Measurements from ENCODE around the gene HMCES.
"Not testable (repeated sequence)": the region's sequence is repeated elsewhere in the genome, so short reads cannot be mapped to it uniquely, and the experiment has no call there.

- not testable (repeated sequence) for TF ChIP-seq CTCF, POLR2AphosphoS5, EP300 (IDR thresholded peaks at IDR 0.05)
Observed at GRCh38 chr3:129339186-129339585, 60.5 kb downstream of the HMCES start.
